Measurements from ENCODE around the gene REEP5. TPM values are rescaled to one million over a fixed set of nuclear protein-coding genes. Genes with fewer than 3 reads are reported as not detected.

The REEP5 gene
- total and polyA plus RNA-seq, 8 donors: 18.8 to 102 (median 40.4) TPM

DNA sequence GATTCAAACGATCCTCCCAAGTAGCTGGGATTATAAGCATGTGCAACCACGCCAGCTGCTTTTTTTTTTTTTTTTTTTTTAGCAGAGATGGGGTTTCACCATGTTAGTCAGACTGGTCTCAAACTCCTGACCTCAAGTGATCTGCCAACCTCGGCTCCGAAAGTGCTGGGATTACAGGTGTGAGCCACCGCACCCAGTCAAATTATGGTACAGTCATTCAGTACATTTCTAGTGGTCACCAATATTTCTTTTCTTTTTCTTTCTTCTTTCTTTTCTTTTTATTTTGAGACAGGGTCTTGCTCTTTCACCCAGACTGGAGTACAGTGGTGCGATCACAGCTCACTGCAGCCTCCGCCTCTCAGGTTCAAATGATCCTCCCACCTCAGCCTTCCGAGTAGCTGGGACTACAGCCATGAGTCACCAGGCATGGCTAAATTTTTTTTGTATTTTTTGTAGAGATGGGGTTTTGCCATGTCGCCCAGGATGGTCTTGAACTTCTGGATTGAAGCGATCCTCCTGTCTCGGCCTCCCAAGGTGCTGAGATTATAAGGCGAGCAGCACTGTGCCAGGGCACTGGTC lies 29.2 kb upstream of the REEP5 start:
- Histone ChIP-seq H3K4me1 (no peaks in the 10 kb centered on the region), H3K4me3 (no peak overlapping the region), H3K27ac (no peak overlapping the region), H3K36me3 (no peaks in the 10 kb centered on the region), H3K9me3 (no peaks in the 10 kb centered on the region), H3K27me3 (no peaks in the 10 kb centered on the region)
- DNase-seq: no peak
- WGBS, 5 donors: 88 to 94% (median 90%) methylated on average over 12 of the region's 12 CpGs
- TF ChIP-seq, protein P1, sequence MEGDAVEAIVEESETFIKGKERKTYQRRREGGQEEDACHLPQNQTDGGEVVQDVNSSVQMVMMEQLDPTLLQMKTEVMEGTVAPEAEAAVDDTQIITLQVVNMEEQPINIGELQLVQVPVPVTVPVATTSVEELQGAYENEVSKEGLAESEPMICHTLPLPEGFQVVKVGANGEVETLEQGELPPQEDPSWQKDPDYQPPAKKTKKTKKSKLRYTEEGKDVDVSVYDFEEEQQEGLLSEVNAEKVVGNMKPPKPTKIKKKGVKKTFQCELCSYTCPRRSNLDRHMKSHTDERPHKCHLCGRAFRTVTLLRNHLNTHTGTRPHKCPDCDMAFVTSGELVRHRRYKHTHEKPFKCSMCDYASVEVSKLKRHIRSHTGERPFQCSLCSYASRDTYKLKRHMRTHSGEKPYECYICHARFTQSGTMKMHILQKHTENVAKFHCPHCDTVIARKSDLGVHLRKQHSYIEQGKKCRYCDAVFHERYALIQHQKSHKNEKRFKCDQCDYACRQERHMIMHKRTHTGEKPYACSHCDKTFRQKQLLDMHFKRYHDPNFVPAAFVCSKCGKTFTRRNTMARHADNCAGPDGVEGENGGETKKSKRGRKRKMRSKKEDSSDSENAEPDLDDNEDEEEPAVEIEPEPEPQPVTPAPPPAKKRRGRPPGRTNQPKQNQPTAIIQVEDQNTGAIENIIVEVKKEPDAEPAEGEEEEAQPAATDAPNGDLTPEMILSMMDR (IDR thresholded peaks at IDR 0.05): no peak
- TF ChIP-seq EP300 (IDR thresholded peaks at IDR 0.05) (no peak), POLR2A (IDR thresholded peaks at IDR 0.05) (no peak), POLR2AphosphoS5 (IDR thresholded peaks at IDR 0.05) (no peak)
- intact Hi-C loops (cut with DNase I; ENCODE audit: low total_unique reads): no loop called here

GRCh38 chr5:112948458-112948857 lies 26.4 kb upstream of the REEP5 start:
- intact Hi-C loops (cut with DNase I; ENCODE audit: low total_unique reads): no loop called here
- H3K9me3 ChIP-seq: no peaks in the 10 kb centered on the region
- H3K36me3 ChIP-seq: no peaks in the 10 kb centered on the region
- no peak overlapping the region for H3K27ac ChIP-seq
- no peaks in the 10 kb centered on the region for H3K4me1 ChIP-seq
- no peak for TF ChIP-seq EP300 (IDR thresholded peaks at IDR 0.05)
- TF ChIP-seq, protein P1 (IDR thresholded peaks at IDR 0.05): no peak
- no peak for TF ChIP-seq POLR2AphosphoS5 (IDR thresholded peaks at IDR 0.05)
- TF ChIP-seq POLR2A (IDR thresholded peaks at IDR 0.05): no peak
- no peak overlapping the region for H3K4me3 ChIP-seq
- no peaks in the 10 kb centered on the region for H3K27me3 ChIP-seq
- 94 to 100% (median 96%) methylated on average over 1 of the region's 1 CpG for WGBS, 5 donors
- no peak for DNase-seq

DNA sequence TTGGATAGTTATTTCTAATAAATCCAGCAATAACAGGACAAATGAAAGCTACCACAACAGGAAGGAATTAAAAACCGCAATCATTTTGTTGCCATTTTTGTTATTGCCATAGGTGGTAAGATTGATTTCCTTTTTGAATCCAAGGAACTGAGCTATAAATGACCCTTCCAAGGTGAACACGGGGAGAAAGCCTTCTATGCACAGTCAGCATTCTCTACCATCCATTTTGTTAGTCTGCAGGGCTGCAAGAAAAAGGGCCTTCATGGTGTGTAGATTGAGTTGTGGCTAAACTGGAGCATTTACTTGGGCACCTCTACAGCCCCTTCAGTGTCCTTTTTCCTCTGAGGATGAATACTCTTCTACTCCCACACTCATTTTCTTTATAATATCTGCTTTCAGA lies 18.6 kb upstream of the REEP5 start:
- intact Hi-C loops (cut with DNase I; ENCODE audit: low total_unique reads): no loop called here
- TF ChIP-seq, protein P1 (IDR thresholded peaks at IDR 0.05): no peak
- TF ChIP-seq POLR2AphosphoS5 (IDR thresholded peaks at IDR 0.05) (no peak), POLR2A (IDR thresholded peaks at IDR 0.05) (no peak), EP300 (IDR thresholded peaks at IDR 0.05) (no peak)
- H3K27me3 ChIP-seq: no peaks in the 10 kb centered on the region

DNA sequence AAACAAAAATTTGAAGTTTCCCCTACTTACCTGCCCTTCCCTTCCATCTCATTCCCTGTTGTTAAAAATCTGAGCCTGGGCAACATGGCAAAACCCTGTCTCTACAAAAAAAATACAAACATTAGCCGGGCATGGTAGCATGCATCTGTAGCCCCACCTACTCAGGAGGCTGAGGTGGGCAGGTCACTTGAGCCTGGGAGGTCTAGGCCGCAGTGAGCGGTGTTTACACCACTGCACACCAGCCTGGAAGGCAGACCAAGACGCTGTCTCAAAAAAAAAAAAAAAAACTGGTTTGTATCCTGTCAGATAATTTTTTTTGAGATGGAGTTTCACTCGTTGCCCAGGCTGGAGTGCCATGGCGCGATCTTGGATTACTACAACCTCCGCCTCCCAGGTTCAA lies 16.3 kb upstream of the REEP5 start:
- Histone ChIP-seq H3K36me3 (no peaks in the 10 kb centered on the region), H3K27ac (no peak overlapping the region), H3K27me3 (no peaks in the 10 kb centered on the region), H3K4me3 (no peak overlapping the region), H3K9me3 (no peaks in the 10 kb centered on the region), H3K4me1 (peaks cover 0 to 4% (median 0%) of the 10 kb centered on the region in 4 donors)
- TF ChIP-seq, protein P1 (IDR thresholded peaks at IDR 0.05): no peak
- TF ChIP-seq EP300 (IDR thresholded peaks at IDR 0.05) (no peak), POLR2AphosphoS5 (IDR thresholded peaks at IDR 0.05) (no peak), POLR2A (IDR thresholded peaks at IDR 0.05) (no peak)
- WGBS, 5 donors: 76 to 86% (median 83%) methylated on average over 8 of the region's 8 CpGs
- DNase-seq: no peak
- intact Hi-C loops (cut with DNase I; ENCODE audit: low total_unique reads): no loop called here

More for the DNA sequence above, 18.6 kb upstream of the REEP5 start:
- Histone ChIP-seq H3K27ac (no peak overlapping the region), H3K36me3 (no peaks in the 10 kb centered on the region), H3K4me3 (no peak overlapping the region), H3K4me1 (no peaks in the 10 kb centered on the region), H3K9me3 (no peaks in the 10 kb centered on the region)
- no peak for DNase-seq
- 67 to 79% (median 74%) methylated on average over 2 of the region's 2 CpGs for WGBS, 5 donors

Data from stomach (tissue), 9 donors.